MM.1S (cell line): ENCODE measurements around the gene SNF8.

Experiments used
- DNase-seq: peaks from one replicate; pipeline ENCODE4 v3.0.0-alpha.2; 2015
- H2AFZ ChIP-seq: fragments of 300-600 bp; sonication (generic); 2 replicates; pipeline ENCODE4 v1.6.0; 2016; ENCODE audit warnings: antibody characterized with exemption, low read length
- H3F3A ChIP-seq: fragments of 300-600 bp; sonication (generic); 2 replicates; pipeline ENCODE4 v1.6.1; 2016; ENCODE audit warnings: mild to moderate bottlenecking, antibody characterized with exemption, low read length, moderate library complexity, mixed read lengths; ENCODE audit not compliant: insufficient read depth
- H3K27ac ChIP-seq: fragments of 300-600 bp; sonication (generic); 2 replicates; pipeline ENCODE4 v1.5.1; 2016; ENCODE audit warnings: mild to moderate bottlenecking, low read length
- H3K27me3 ChIP-seq: fragments of 300-600 bp; sonication (generic); replicated peaks from 2 replicates; pipeline ENCODE4 v1.6.0; 2016; ENCODE audit warnings: low read length; ENCODE audit not compliant: insufficient read depth
- H3K36me3 ChIP-seq: fragments of 300-600 bp; sonication (generic); replicated peaks from 2 replicates; pipeline ENCODE4 v1.6.1; 2016; ENCODE audit warnings: mild to moderate bottlenecking, low read length, mixed read lengths; ENCODE audit not compliant: insufficient read depth
- H3K4me1 ChIP-seq: fragments of 300-600 bp; sonication (generic); 2 replicates; pipeline ENCODE4 v1.6.1; 2016; ENCODE audit warnings: low read length, mixed read lengths
- H3K4me2 ChIP-seq: fragments of 300-600 bp; sonication (generic); 2 replicates; pipeline ENCODE4 v1.6.0; 2016; ENCODE audit warnings: low read depth, low read length
- H3K4me3 ChIP-seq: fragments of 300-600 bp; sonication (generic); 2 replicates; pipeline ENCODE4 v1.5.1; 2016; ENCODE audit warnings: low read length, mixed read lengths
- H3K79me2 ChIP-seq: fragments of 300-600 bp; sonication (generic); 2 replicates; pipeline ENCODE4 v1.6.1; 2016; ENCODE audit warnings: mixed run types, low read length, mixed read lengths
- H3K9ac ChIP-seq: fragments of 300-600 bp; sonication (generic); 2 replicates; pipeline ENCODE4 v1.6.1; 2016; ENCODE audit warnings: low read length, mixed read lengths
- H3K9me2 ChIP-seq: fragments of 300-600 bp; sonication (generic); replicated peaks from 2 replicates; pipeline ENCODE4 v1.6.1; 2016; ENCODE audit warnings: mild to moderate bottlenecking, low read length, mixed read lengths; ENCODE audit not compliant: insufficient read depth
- H3K9me3 ChIP-seq: fragments of 300-600 bp; sonication (generic); replicated peaks from 2 replicates; pipeline ENCODE4 v1.6.1; 2016; ENCODE audit warnings: mild to moderate bottlenecking, low read length, mixed read lengths; ENCODE audit not compliant: insufficient read depth
- H4K20me1 ChIP-seq: fragments of 300-600 bp; sonication (generic); 2 replicates; pipeline ENCODE4 v1.6.1; 2016; ENCODE audit warnings: mild to moderate bottlenecking, low read length, moderate library complexity, mixed read lengths; ENCODE audit not compliant: insufficient read depth
- EZH2 ChIP-seq: fragments of 300-600 bp; sonication (generic); optimal IDR thresholded peaks from 2 replicates; pipeline ENCODE3; 2017; ENCODE audit warnings: low read depth, mild to moderate bottlenecking, antibody characterized with exemption, low read length, mixed read lengths
- EZH2phosphoT487 ChIP-seq: fragments of 300-600 bp; sonication (generic); IDR thresholded peaks from 2 replicates; pipeline ENCODE4 v1.6.1; 2018; ENCODE audit warnings: antibody characterized with exemption, low read length
- TF ChIP-seq, protein P1 (sequence below): fragments of 300-600 bp; sonication (generic); IDR thresholded peaks from 2 replicates; pipeline ENCODE4 v1.5.1; 2016; ENCODE audit warnings: antibody characterized with exemption, low read length, mixed read lengths

The SNF8 gene

DNA sequence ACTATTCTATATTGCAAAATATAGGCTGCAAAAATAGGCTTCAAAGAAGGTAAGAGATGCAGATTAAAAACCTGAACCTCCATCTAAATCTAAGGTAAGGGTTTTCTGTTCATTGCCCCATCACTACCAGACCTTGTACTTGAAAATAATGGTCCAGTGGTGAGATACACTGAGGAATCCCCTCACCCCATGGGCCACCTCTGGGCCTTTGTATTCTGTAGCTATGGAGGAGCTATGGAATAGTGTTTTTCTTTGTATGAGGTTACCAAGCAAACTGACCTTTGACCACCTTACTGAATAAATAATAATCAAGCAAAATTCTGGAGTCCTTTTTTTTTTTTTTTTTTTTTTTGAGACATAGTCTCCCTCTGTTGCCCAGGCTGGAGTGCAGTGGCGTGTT lies 41.2 kb downstream of the SNF8 start:
- 0 out of 2 replicates have a peak, but pooled peaks cover 4% of the 10 kb centered on the region for H3K4me1 ChIP-seq
- H3K9me3 ChIP-seq: no peaks in the 10 kb centered on the region
- no peak overlapping the region for H3K4me2 ChIP-seq
- H3K27me3 ChIP-seq: no peaks in the 10 kb centered on the region
- no peaks in the 10 kb centered on the region for H3K9me2 ChIP-seq
- no peak overlapping the region for H2AFZ ChIP-seq
- no peak overlapping the region for H3K9ac ChIP-seq
- H3K79me2 ChIP-seq: no peaks in the 10 kb centered on the region
- H3K36me3 ChIP-seq: no peaks in the 10 kb centered on the region
- H3K4me3 ChIP-seq: no peak overlapping the region
- TF ChIP-seq, protein P1, sequence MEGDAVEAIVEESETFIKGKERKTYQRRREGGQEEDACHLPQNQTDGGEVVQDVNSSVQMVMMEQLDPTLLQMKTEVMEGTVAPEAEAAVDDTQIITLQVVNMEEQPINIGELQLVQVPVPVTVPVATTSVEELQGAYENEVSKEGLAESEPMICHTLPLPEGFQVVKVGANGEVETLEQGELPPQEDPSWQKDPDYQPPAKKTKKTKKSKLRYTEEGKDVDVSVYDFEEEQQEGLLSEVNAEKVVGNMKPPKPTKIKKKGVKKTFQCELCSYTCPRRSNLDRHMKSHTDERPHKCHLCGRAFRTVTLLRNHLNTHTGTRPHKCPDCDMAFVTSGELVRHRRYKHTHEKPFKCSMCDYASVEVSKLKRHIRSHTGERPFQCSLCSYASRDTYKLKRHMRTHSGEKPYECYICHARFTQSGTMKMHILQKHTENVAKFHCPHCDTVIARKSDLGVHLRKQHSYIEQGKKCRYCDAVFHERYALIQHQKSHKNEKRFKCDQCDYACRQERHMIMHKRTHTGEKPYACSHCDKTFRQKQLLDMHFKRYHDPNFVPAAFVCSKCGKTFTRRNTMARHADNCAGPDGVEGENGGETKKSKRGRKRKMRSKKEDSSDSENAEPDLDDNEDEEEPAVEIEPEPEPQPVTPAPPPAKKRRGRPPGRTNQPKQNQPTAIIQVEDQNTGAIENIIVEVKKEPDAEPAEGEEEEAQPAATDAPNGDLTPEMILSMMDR: no peak
- TF ChIP-seq EZH2: no peak
- no peak for TF ChIP-seq EZH2phosphoT487
- H3K27ac ChIP-seq: no peak overlapping the region
- H4K20me1 ChIP-seq: no peaks in the 10 kb centered on the region
- no peak for DNase-seq
- H3F3A ChIP-seq: peaks cover 6% of the 10 kb centered on the region; the same call in 1 of the 2 replicates

DNA sequence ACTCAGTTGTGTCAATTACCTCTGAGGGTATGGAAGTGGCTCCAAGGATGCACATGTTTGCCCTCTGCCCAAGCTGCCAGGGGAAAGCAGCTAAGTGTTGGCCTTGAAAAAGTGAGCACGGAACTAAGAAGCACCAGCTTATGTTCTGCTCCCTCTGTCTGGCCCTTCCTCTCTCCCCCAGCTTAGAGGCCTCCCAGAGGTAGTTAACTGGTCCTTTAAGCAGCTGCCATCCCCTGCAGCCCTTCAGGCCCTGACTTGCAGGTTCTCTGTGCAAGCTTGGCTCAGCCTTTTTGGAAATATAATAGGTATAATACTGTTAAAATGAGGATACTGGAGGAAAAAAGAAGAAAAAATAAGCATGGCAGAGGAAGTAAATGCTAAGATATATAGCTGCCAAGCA lies 43.4 kb downstream of the SNF8 start:
- no peaks in the 10 kb centered on the region for H3K9me3 ChIP-seq
- no peak for TF ChIP-seq EZH2phosphoT487
- TF ChIP-seq, protein P1: no peak
- no peak for TF ChIP-seq EZH2
- DNase-seq: no peak

DNA sequence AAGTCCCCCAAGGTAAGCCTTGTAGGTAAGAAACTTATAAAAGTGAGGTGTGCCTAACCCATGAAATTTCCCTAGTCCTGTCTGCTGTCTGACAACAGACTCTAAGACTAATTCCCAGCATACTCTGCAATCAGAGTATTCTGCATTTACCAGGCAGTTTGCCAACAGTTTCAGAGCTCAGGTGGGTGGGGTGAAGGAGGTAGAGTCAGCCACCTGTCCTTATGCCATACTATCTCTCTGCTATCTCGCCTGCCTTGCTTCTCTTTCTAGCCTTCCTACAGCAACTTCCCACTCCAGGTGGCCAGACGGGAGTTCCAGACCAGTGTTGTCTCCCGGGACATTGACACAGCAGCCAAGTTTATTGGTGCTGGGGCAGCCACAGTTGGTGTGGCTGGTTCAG lies 49.8 kb downstream of the SNF8 start:
- DNase-seq: no peak
- Histone ChIP-seq H3F3A (no peaks in the 10 kb centered on the region), H3K4me3 (no peak overlapping the region), H3K9me3 (no peaks in the 10 kb centered on the region), H2AFZ (no peak overlapping the region), H3K36me3 (no peaks in the 10 kb centered on the region; the same call in 1 of the 2 replicates), H4K20me1 (no peaks in the 10 kb centered on the region), H3K27ac (no peak overlapping the region), H3K4me2 (no peak overlapping the region), H3K9me2 (no peaks in the 10 kb centered on the region), H3K4me1 (peaks cover 23% of the 10 kb centered on the region; the same call in 1 of the 2 replicates), H3K27me3 (no peaks in the 10 kb centered on the region), H3K9ac (no peak overlapping the region), H3K79me2 (peaks cover 22% of the 10 kb centered on the region)
- TF ChIP-seq, protein P1: no peak
- TF ChIP-seq EZH2 (no peak), EZH2phosphoT487 (no peak)

More for the DNA sequence above, 43.4 kb downstream of the SNF8 start:
- Histone ChIP-seq H3K36me3 (no peaks in the 10 kb centered on the region; the same call in 1 of the 2 replicates), H3K79me2 (no peaks in the 10 kb centered on the region), H3K9me2 (no peaks in the 10 kb centered on the region), H3K4me3 (no peak overlapping the region), H3K4me2 (no peak overlapping the region), H3K9ac (no peak overlapping the region), H2AFZ (no peak overlapping the region), H3K27me3 (no peaks in the 10 kb centered on the region), H4K20me1 (no peaks in the 10 kb centered on the region), H3K4me1 (peaks cover 5% of the 10 kb centered on the region; the same call in 1 of the 2 replicates), H3K27ac (no peak overlapping the region), H3F3A (no peaks in the 10 kb centered on the region)
